ENCODE measurements around the gene MYH10.
A peak's percentile ranks its signal among the peaks of the same experiment; 100 is the strongest.
"Not testable (repeated sequence)": the region's sequence is repeated elsewhere in the genome, so short reads cannot be mapped to it uniquely, and the experiment has no call there.

MYH10 gene

GRCh38 chr17:8630227-8630801 is at the start of gene MYH10:
Gene MYH10, minus strand, starts transcription at chr17:8630725. Its CDS starts 7,479 bp downstream, at chr17:8623246.
- peak in 1 of 3 experiments; percentile 52 for DNase-seq

- DNase-seq: no peak
Observed at GRCh38 chr17:8679126-8679525, 48.6 kb upstream of the MYH10 start.

GRCh38 chr17:8675306-8675705 is 44.8 kb upstream of the MYH10 start:
- DNase-seq: no peak

GRCh38 chr17:8674344-8675305 is 44.1 kb upstream of the MYH10 start:
- DNase-seq: no peak

GRCh38 chr17:8673612-8674011 is 43.1 kb upstream of the MYH10 start:
- DNase-seq: no peak

GRCh38 chr17:8672326-8672725 is 41.8 kb upstream of the MYH10 start:
- no peak for DNase-seq

- no peak for DNase-seq
Observed at GRCh38 chr17:8670421-8670820, 39.9 kb upstream of the MYH10 start.

DNA sequence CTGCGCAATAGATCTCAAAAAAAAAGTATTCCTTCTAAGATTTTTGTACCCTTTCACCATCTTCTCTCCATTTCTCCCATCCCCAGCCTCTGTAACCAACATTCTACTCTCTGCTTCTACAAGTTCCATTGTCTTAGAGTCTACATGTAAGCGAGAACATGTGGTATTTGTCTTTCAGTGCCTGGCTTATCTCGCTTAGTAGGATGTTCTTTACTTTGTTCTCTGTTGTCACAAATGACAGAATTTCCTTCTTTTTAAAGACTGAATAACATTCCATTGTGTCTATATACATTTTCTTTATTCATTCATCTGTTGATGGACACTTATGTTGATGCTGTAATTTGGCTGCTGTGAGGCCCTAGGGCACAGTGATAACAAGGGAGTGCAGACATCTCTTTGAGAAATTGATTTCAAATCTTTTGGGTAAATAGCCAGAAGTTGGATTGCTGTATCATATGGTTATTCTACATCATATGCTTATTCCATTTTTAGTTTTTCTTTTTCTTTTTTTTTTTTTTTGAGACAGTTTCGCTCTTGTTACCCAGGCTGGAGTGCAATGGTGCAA is 37.7 kb upstream of the MYH10 start:
- DNase-seq: no peak

DNA sequence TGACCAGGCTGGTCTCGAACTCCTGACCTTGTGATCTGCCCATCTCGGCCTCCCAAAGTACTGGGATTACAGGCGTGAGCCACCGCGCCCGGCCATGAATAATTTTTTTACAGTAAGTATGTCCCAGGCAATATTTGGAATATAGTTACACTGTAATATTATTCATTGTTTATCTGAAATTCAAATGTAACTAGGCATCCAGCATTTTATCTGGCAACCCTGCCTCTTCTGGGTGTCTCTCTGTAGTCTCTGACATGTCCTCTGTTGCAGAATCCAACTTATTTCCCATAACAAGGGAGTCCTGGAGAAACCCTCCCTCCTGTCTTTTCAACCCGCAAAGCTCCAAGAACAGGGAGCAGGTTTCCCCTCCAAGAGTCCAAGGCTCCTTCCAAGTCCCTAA is 36.9 kb upstream of the MYH10 start:
- no peak for DNase-seq

- no peak for DNase-seq
Observed at GRCh38 chr17:8665684-8666083, 35.2 kb upstream of the MYH10 start.

GRCh38 chr17:8664456-8665126 is 34.1 kb upstream of the MYH10 start:
- no peak for DNase-seq

GRCh38 chr17:8662973-8663372 is 32.4 kb upstream of the MYH10 start:
- DNase-seq: no peak

DNA sequence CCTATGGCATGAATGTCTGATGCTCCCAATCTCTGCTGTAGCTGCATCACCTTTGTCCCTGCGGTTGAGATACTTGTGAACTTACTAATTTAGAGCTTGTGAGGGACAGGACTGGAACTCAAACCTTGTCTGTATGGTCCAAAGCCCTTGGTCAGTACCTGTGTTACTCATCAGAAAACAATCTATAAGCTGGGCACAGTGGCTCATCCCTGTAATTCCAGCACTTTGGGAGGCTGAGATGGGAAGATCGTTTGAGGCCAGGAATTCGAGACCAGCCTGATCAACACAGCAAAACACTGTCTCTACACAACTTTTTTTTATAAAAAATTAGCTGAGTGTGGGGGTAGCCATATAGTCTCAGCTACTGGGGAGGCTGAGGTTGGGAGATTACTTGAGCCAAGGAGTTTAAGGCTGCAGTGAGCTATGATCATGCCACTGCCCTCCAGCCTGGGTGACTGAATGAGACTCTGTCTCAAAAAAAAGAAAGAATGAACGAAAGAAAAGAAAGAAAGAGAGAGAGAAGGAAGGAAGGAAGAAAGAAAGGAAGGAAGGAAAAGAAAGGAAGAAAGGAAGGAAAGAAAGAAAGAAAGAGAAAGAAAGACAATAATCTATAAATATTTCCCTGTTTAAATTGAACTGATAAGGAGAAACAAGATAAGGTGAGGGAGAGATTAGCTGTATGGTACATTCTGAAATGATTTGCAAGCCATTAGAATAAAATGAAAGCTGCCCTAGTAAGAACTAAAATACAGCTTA is 31.7 kb upstream of the MYH10 start:
- DNase-seq: no peak

GRCh38 chr17:8660709-8661108 is 30.2 kb upstream of the MYH10 start:
- not testable (repeated sequence) for DNase-seq

DNA sequence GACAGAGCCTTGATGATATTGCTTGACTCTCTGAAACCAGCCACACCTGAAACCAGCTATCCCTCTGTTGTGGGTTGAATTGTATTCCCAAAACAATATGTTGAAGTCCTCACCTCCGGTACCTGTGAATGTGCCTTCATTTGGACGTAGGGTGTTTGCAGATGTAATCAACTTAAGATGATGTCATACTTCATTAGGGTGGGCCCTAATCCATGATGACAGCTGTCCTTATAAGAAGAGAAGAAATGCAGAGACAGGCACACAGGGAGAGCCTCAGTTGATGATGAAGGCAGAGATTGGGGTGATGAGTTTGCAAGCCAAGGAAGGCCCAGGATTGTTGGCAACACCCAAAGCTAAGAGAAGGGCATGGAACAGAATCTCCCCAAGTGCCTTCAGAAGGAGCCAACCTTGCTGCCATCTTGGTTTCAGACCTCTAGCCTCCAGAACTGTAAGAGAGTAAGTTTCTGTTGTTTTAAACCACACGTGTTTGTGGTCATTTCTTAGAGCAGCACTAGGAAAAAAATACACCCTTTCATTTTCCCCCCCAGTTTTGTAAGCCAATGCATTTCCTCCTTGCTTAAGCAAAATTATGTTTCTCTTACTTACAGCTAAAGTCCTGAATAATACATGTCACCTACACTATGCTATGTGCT is 29.4 kb upstream of the MYH10 start:
- DNase-seq: no peak

GRCh38 chr17:8658810-8659209 is 28.3 kb upstream of the MYH10 start:
- DNase-seq: no peak

DNA sequence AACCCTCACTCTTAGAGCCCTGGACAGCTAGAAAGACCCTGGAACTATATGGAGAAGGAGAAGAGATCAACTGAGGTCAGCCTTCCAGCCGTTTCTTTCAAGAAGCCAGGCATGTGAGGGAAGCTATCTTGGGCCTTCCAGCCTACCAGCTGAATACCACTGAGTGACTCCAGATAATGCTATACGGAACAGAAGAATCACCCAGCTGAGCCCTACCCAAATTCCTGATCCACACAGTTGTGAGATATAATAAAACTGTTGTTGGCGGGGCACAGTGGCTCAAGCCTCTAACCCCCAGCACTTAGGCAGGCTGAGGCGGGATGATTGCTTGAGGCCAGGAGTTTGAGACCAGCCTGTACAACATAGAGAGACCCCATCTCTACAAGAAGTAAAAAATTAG is 26.2 kb upstream of the MYH10 start:
- no peak for DNase-seq

- DNase-seq: no peak
Observed at GRCh38 chr17:8654822-8655221, 24.3 kb upstream of the MYH10 start.

- no peak for DNase-seq
Observed at GRCh38 chr17:8651013-8651412, 20.5 kb upstream of the MYH10 start.

DNA sequence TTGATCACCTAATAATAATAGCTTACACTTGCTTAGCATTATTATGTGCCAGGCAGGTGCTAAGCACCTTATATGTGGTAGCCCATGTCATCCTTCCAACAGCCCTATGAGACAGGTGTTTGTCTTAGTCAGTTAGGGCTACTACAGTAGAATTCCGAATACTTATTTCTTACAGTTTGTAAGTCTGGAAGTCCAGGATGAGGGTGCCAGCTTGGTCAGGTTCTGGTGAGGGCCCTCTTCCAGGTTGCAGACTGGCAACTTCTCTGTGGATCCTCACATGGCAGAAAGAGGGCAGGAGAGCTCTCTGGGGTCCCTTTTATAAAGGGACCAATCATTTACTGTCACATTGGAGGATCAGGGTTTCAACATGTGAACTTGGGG is 19.6 kb upstream of the MYH10 start:
- DNase-seq: no peak

DNA sequence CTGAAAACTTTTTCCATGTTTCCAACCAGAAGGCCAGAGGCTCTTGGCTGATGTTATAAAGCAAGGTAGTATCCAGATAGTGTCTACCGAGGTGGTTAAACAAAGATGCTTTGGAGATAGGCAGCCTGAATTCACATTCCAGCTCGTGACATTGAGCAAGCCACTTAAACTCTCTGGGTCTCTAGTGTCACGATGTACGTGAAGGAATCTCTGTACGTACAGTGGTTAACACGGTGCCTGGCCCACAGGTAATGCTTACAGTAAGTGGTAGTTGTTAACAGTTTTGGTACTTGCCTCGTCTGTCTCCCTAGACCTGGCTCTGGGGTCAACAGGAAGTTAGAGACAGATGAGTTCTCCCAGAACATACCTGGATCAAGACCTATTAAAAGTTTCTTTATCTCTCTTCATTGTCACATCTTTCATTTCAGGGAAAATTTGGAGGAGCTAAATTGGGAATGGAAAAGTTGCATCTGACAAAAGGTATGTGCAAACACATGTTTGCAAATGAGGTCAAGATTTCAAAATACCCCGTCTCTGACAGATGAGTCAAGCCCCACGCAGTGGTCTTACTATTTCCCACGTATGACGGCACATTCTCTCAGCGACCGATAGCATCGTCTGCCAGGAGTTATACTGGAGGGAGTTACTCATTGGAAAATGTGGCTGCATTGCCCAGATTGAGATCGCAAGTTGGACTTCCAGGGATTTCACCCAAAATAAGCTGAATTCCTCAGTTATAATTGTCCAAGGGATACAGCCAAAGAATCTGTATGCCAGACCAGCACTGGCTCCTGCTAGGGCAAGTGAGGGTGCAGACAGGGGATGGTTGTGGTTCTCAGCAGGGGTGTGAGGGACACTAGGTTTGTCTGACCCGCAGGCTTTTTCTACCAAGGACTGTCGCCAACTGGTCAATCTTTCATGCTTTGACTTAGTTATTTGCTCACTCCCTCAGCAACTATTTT is 18.9 kb upstream of the MYH10 start:
- DNase-seq: no peak

All from NCI-H1417 (cell line).